HEK293T (cell line): Measurements from ENCODE around the gene DNASE2.

Experiments
- CTCF ChIA-PET: fragments of 350-600 bp; formaldehyde crosslinking; extraction: SDS; loops from one replicate; lab custom pipeline; 2021; ENCODE audit warnings: antibody characterized with exemption, inconsistent platforms; lab: Yijun Ruan, JAX
- POLR2A ChIA-PET: fragments of 350-600 bp; formaldehyde crosslinking; extraction: SDS; loops from one replicate; lab custom pipeline; 2020; ENCODE audit warnings: antibody characterized with exemption, inconsistent platforms; lab: Yijun Ruan, JAX
- DNase-seq: peaks from one replicate; pipeline ENCODE4 v3.0.0; 2012; ENCODE audit warnings: mixed read lengths; ENCODE audit errors: extremely low spot score
- ARNT ChIP-seq: fragments of 450-650 bp; IDR thresholded peaks from 2 replicates; pipeline ENCODE4 v1.6.1; 2017; ENCODE audit warnings: mild to moderate bottlenecking
- BHLHE40 ChIP-seq: fragments of 450-650 bp; IDR thresholded peaks from 2 replicates; pipeline ENCODE4 v1.6.1; 2016; ENCODE audit warnings: mild to moderate bottlenecking, moderate library complexity, borderline replicate concordance
- CTBP1 ChIP-seq: fragments of 450-650 bp; IDR thresholded peaks from 2 replicates; pipeline ENCODE4 v1.6.1; 2016; ENCODE audit warnings: borderline replicate concordance
- ELF4 ChIP-seq: fragments of 450-650 bp; IDR thresholded peaks from 2 replicates; pipeline ENCODE4 v1.6.1; 2017; ENCODE audit warnings: antibody characterized with exemption
- FOXA1 ChIP-seq: fragments of 450-650 bp; IDR thresholded peaks from 2 replicates; pipeline ENCODE4 v1.6.1; 2016; ENCODE audit warnings: mild to moderate bottlenecking
- FOXK2 ChIP-seq: fragments of 450-650 bp; IDR thresholded peaks from 2 replicates; pipeline ENCODE4 v1.6.1; 2016; ENCODE audit warnings: mild to moderate bottlenecking
- FOXM1 ChIP-seq: fragments of 450-650 bp; IDR thresholded peaks from 2 replicates; pipeline ENCODE4 v1.6.1; 2017; ENCODE audit warnings: mild to moderate bottlenecking, borderline replicate concordance
- HDGF ChIP-seq: fragments of 450-650 bp; IDR thresholded peaks from 2 replicates; pipeline ENCODE4 v1.6.1; 2017; ENCODE audit warnings: antibody characterized with exemption, borderline replicate concordance
- L3MBTL2 ChIP-seq: fragments of 450-650 bp; conservative IDR thresholded peaks from 2 replicates; pipeline ENCODE4 v1.6.1; 2016; ENCODE audit warnings: mild to moderate bottlenecking
- LEF1 ChIP-seq: fragments of 450-650 bp; IDR thresholded peaks from 2 replicates; pipeline ENCODE4 v1.6.1; 2017; ENCODE audit warnings: mild to moderate bottlenecking, borderline replicate concordance
- NFRKB ChIP-seq: fragments of 450-650 bp; IDR thresholded peaks from 2 replicates; pipeline ENCODE4 v1.6.1; 2016; ENCODE audit warnings: mild to moderate bottlenecking, moderate library complexity
- PKNOX1 ChIP-seq: fragments of 450-650 bp; IDR thresholded peaks from 2 replicates; pipeline ENCODE4 v1.6.1; 2016
- SP1 ChIP-seq: fragments of 450-650 bp; IDR thresholded peaks from 2 replicates; pipeline ENCODE4 v1.6.1; 2017
- SUZ12 ChIP-seq: fragments of 450-650 bp; IDR thresholded peaks from 2 replicates; pipeline ENCODE4 v1.6.1; 2016; ENCODE audit warnings: mild to moderate bottlenecking
- TARDBP ChIP-seq: fragments of 450-650 bp; IDR thresholded peaks from 2 replicates; pipeline ENCODE4 v1.6.1; 2016
- ZNF384 ChIP-seq: fragments of 450-650 bp; IDR thresholded peaks from 2 replicates; pipeline ENCODE4 v1.6.1; 2016

DNASE2 gene

GRCh38 chr19:12899891-12900518, 18.8 kb upstream of the DNASE2 start:
- DNase-seq, result no peak
- TF ChIP-seq NFRKB (no peak), SP1 (no peak), SUZ12 (no peak), FOXM1 (no peak), L3MBTL2 (no peak), LEF1 (no peak), HDGF (no peak), TARDBP (no peak), ZNF384 (no peak), FOXA1 (no peak), ARNT (no peak), BHLHE40 (no peak), CTBP1 (no peak), PKNOX1 (no peak), ELF4 (no peak), FOXK2 (no peak)
- POLR2A ChIA-PET, result interaction anchor here (0.6 to 1.0 kb wide), 3 partner anchors 9 to 233 kb away, joined by 3 to 4 read pairs (median 3); partner anchors contain the start of genes FARSA and GCDH
- CTCF ChIA-PET, result no interaction called here

- no peak for DNase-seq
- no peak for TF ChIP-seq FOXA1
- TF ChIP-seq ELF4, result no peak
- TF ChIP-seq L3MBTL2, result no peak
- TF ChIP-seq HDGF, result no peak
- TF ChIP-seq ZNF384, result no peak
- TF ChIP-seq NFRKB, result no peak
- no peak for TF ChIP-seq FOXM1
- TF ChIP-seq FOXK2, result no peak
- TF ChIP-seq SP1, result no peak
- TF ChIP-seq TARDBP, result no peak
- no peak for TF ChIP-seq PKNOX1
- TF ChIP-seq CTBP1, result no peak
- no peak for TF ChIP-seq ARNT
- POLR2A ChIA-PET, result no interaction called here
- CTCF ChIA-PET, result no interaction called here
Measured at GRCh38 chr19:12896460-12896859, 15.2 kb upstream of the DNASE2 start.

GRCh38 chr19:12893582-12893981, 12.3 kb upstream of the DNASE2 start:
- TF ChIP-seq ARNT (no peak), CTBP1 (no peak), BHLHE40 (no peak), ZNF384 (no peak), TARDBP (no peak), FOXA1 (no peak), SUZ12 (no peak), SP1 (no peak), PKNOX1 (no peak), HDGF (no peak)
- POLR2A ChIA-PET, result interaction anchor here (0.8 kb wide), 1 partner anchor 26 kb away, joined by 3 read pairs; the partner anchor contains the start of gene SYCE2
- CTCF ChIA-PET, result no interaction called here
- DNase-seq, result no peak

GRCh38 chr19:12891553-12892021, 10.3 kb upstream of the DNASE2 start:
- POLR2A ChIA-PET, result interaction anchor here (0.7 to 2.4 kb wide), 16 partner anchors 8 to 118 kb away, joined by 3 to 26 read pairs (median 4); partner anchors contain the start of genes DNASE2, RNASEH2A and SYCE2
- DNase-seq, result no peak
- CTCF ChIA-PET, result interaction anchor here (0.8 to 1.3 kb wide), 2 partner anchors 54 to 86 kb away, joined by 3 to 4 read pairs; no protein-coding TSS in a partner anchor
- TF ChIP-seq SUZ12 (no peak), PKNOX1 (no peak), BHLHE40 (no peak)

GRCh38 chr19:12890787-12891552, 9.7 kb upstream of the DNASE2 start, which contains the start of gene GCDH:
TSS of gene GCDH (plus strand) at chr19:12891160. CDS start at chr19:12891305, 145 bp downstream.
- ChIA-PET CTCF (interaction anchor here (0.7 to 1.3 kb wide), 3 partner anchors 54 to 87 kb away, joined by 3 to 4 read pairs (median 4); no protein-coding TSS in a partner anchor), POLR2A (interaction anchor here (0.7 to 2.4 kb wide), 23 partner anchors 8 to 118 kb away, joined by 3 to 26 read pairs (median 3); partner anchors contain the start of genes CALR, DNASE2, FARSA and RNASEH2A)
- TF ChIP-seq ELF4 (no peak), FOXM1 (peak; percentile 96), CTBP1 (no peak), TARDBP (no peak), FOXA1 (no peak), L3MBTL2 (peak; percentile 98), BHLHE40 (no peak), HDGF (no peak), PKNOX1 (no peak)
- peak; percentile 93 for DNase-seq
